Endodermal cell (in vitro differentiated cells): ENCODE results near the gene TMEM43. TPM values are rescaled to one million over a fixed set of nuclear protein-coding genes. Genes with fewer than 3 reads are reported as not detected.

Experiments
- DNase-seq: peaks from one replicate; pipeline ENCODE4 v3.0.0-alpha.2; 2017
- H3K27ac ChIP-seq: 2 replicates; pipeline ENCODE4 v1.5.1; 2013; ENCODE audit warnings: mild to moderate bottlenecking, low read depth, low read length, moderate library complexity
- H3K27me3 ChIP-seq: 2 replicates; pipeline ENCODE4 v1.6.1; 2013; ENCODE audit warnings: mild to moderate bottlenecking, low read length, moderate library complexity; ENCODE audit not compliant: insufficient read depth, control insufficient read depth, poor library complexity, severe bottlenecking
- H3K36me3 ChIP-seq: 2 replicates; pipeline ENCODE4 v1.7.0; 2013; ENCODE audit warnings: mild to moderate bottlenecking, low read length, moderate library complexity; ENCODE audit not compliant: control insufficient read depth, insufficient read depth
- H3K4me1 ChIP-seq: one replicate; pipeline ENCODE4 v1.7.0; 2013; ENCODE audit warnings: low read length; ENCODE audit not compliant: control insufficient read depth, insufficient read depth
- H3K4me3 ChIP-seq: 2 replicates; pipeline ENCODE4 v1.5.1; 2013; ENCODE audit warnings: mild to moderate bottlenecking, low read length, moderate library complexity
- H3K9ac ChIP-seq: 2 replicates; pipeline ENCODE4 v1.6.1; 2013; ENCODE audit warnings: mild to moderate bottlenecking, low read length, moderate library complexity; ENCODE audit not compliant: poor library complexity, severe bottlenecking; ENCODE audit errors: extremely low read depth
- H3K9me3 ChIP-seq: 2 replicates; pipeline ENCODE4 v1.6.1; 2013; ENCODE audit warnings: mild to moderate bottlenecking, low read length, moderate library complexity; ENCODE audit not compliant: control insufficient read depth
- H3K27ac Mint-ChIP-seq: 2 replicates; pipeline ENCODE4 v1.8.0; 2020; ENCODE audit warnings: mixed read lengths
- H3K27me3 Mint-ChIP-seq: 2 replicates; pipeline ENCODE4 v1.8.0; 2021; ENCODE audit warnings: mild to moderate bottlenecking, mixed read lengths; ENCODE audit not compliant: insufficient read depth
- H3K36me3 Mint-ChIP-seq: 2 replicates; pipeline ENCODE4 v1.8.0; 2020; ENCODE audit warnings: low read depth, mixed read lengths
- H3K4me1 Mint-ChIP-seq: 2 replicates; pipeline ENCODE4 v1.8.0; 2020; ENCODE audit warnings: mixed read lengths
- H3K4me3 Mint-ChIP-seq: 2 replicates; pipeline ENCODE4 v1.8.0; 2020; ENCODE audit warnings: mild to moderate bottlenecking, moderate library complexity, mixed read lengths
- H3K9me3 Mint-ChIP-seq: 2 replicates; pipeline ENCODE4 v1.8.0; 2020; ENCODE audit warnings: mild to moderate bottlenecking, mixed read lengths
- CTCF ChIP-seq: fragments of 200-600 bp; sonication (generic); conservative IDR thresholded peaks from 2 replicates; pipeline ENCODE4 v1.5.0; 2021; ENCODE audit warnings: antibody characterized with exemption, mild to moderate bottlenecking
- WGBS, 2 experiments: methylation state at CpG; one replicate each; pipeline versions ENCODE4 v1.1.5 to v1.1.7; 2013; ENCODE audit warnings: missing lambda C conversion rate in 2 of 2, mixed read lengths in 1 of 2; ENCODE audit not compliant: insufficient coverage in 1 of 2, insufficient read length in 1 of 2; 5-methylcytosine and 5-hydroxymethylcytosine counted together
- total RNA-seq, 2 donors: library from RNA; stranded (reverse); fragmentation: NEBNext Ultra II Directional in 1 of 2; extraction: Animal tissue kit (Norgen Biotek cat#: 25700) in 1 of 2; gene quantifications; 2 replicates in 1 of 2; 3 replicates in 1 of 2; pipeline ENCODE4 v1.2.1, GENCODE V29; 2021

Gene TMEM43
- total RNA-seq, 2 donors from 2014 or later: 28.9 to 39.3 TPM

- peaks cover 5% of the 10 kb centered on the region for H3K9me3 ChIP-seq
- H3K9ac ChIP-seq: no peak overlapping the region
- H3K27me3 Mint-ChIP-seq: no peaks in the 10 kb centered on the region
- no peaks in the 10 kb centered on the region for H3K9me3 Mint-ChIP-seq
- no peak for DNase-seq
- H3K4me3 Mint-ChIP-seq: no peak overlapping the region
- H3K27me3 ChIP-seq: no peaks in the 10 kb centered on the region
- whole genome bisulfite sequencing, 2 experiments: 96 to 98% methylated on average over 7 to 10 of the region's 10 CpGs
- H3K4me3 ChIP-seq: no peak overlapping the region
- no peak for TF ChIP-seq CTCF
- peaks cover 97% of the 10 kb centered on the region for H3K36me3 ChIP-seq
- H3K4me1 Mint-ChIP-seq: no peaks in the 10 kb centered on the region
- H3K27ac ChIP-seq: no peak overlapping the region
- H3K4me1 ChIP-seq: no peaks in the 10 kb centered on the region
- peaks cover 81% of the 10 kb centered on the region for H3K36me3 Mint-ChIP-seq
- H3K27ac Mint-ChIP-seq: peak overlapping the region; percentile 58
These were observed 8.4 kb downstream of the TMEM43 start for GRCh38 chr3:14133188-14133800.

GRCh38 chr3:14133876-14134275, 9.0 kb downstream of the TMEM43 start:
- Mint-ChIP-seq H3K27ac (no peak overlapping the region), H3K27me3 (no peaks in the 10 kb centered on the region), H3K36me3 (peaks cover 80% of the 10 kb centered on the region), H3K4me1 (no peaks in the 10 kb centered on the region), H3K9me3 (no peaks in the 10 kb centered on the region), H3K4me3 (no peak overlapping the region)
- no peak for TF ChIP-seq CTCF
- Histone ChIP-seq H3K27ac (no peak overlapping the region), H3K9ac (no peak overlapping the region), H3K27me3 (no peaks in the 10 kb centered on the region), H3K4me3 (no peak overlapping the region), H3K36me3 (peaks cover 97% of the 10 kb centered on the region), H3K4me1 (no peaks in the 10 kb centered on the region), H3K9me3 (no peaks in the 10 kb centered on the region)
- no peak for DNase-seq
- 94 to 96% methylated on average over 4 to 5 of the region's 5 CpGs for WGBS, 2 experiments

- Mint-ChIP-seq H3K36me3 (peaks cover 78% of the 10 kb centered on the region), H3K27ac (no peak overlapping the region), H3K9me3 (no peaks in the 10 kb centered on the region), H3K4me1 (no peaks in the 10 kb centered on the region), H3K4me3 (no peak overlapping the region), H3K27me3 (no peaks in the 10 kb centered on the region)
- Histone ChIP-seq H3K27ac (no peak overlapping the region), H3K27me3 (no peaks in the 10 kb centered on the region), H3K36me3 (peaks cover 98% of the 10 kb centered on the region), H3K4me1 (no peaks in the 10 kb centered on the region), H3K9ac (no peak overlapping the region), H3K4me3 (no peak overlapping the region), H3K9me3 (no peaks in the 10 kb centered on the region)
- 93% methylated on average over 3 to 6 of the region's 6 CpGs for WGBS, 2 experiments
- no peak for DNase-seq
- no peak for TF ChIP-seq CTCF
These were observed 9.4 kb downstream of the TMEM43 start for GRCh38 chr3:14134291-14134690.
